ENCODE results near the gene TCF3.

DNA sequence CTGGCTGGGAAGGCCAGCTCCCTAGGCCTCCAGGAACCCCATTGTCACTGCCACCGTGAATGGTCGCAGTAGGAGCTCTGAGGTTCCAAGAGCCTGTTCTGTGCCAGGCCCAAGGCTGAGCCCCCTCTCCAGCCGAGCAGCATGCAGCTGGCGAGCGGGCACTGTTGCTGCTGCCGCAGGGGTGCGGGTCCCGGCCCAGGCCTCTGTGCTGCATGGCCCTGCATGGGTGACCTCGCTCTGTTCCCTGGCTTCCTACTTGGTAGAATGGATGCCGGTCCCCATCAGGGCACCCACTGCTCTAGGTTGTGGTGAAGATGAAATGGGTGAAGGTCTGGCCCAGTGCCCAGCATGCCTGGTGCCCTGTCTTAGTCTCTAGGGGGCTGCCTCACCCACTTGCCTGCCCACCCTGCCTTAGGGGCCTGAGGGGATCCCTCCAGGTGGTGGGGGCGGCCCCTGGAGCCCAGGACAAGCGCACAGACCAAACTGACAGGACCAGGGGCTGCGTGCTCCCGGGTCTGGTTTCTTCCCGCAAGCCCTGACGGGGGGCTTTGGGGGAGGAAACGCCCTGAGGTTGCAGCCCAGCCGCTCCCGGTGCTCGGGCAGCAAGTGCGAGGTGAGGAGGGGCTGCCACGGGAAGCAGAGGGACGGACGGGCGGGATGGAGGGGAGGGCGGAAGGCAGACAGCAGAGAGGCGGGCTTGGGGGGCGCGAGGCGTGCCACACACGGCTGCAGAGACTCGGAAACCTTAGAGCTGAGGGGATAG lies 38.4 kb downstream of the TCF3 start:
- no peak for TF ChIP-seq EP300 (IDR thresholded peaks at IDR 0.05)
- TF ChIP-seq, protein P1, sequence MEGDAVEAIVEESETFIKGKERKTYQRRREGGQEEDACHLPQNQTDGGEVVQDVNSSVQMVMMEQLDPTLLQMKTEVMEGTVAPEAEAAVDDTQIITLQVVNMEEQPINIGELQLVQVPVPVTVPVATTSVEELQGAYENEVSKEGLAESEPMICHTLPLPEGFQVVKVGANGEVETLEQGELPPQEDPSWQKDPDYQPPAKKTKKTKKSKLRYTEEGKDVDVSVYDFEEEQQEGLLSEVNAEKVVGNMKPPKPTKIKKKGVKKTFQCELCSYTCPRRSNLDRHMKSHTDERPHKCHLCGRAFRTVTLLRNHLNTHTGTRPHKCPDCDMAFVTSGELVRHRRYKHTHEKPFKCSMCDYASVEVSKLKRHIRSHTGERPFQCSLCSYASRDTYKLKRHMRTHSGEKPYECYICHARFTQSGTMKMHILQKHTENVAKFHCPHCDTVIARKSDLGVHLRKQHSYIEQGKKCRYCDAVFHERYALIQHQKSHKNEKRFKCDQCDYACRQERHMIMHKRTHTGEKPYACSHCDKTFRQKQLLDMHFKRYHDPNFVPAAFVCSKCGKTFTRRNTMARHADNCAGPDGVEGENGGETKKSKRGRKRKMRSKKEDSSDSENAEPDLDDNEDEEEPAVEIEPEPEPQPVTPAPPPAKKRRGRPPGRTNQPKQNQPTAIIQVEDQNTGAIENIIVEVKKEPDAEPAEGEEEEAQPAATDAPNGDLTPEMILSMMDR (IDR thresholded peaks at IDR 0.05), result no peak
